K562 (cell line): Measurements from ENCODE around the gene DRC3. TPM values are rescaled to one million over a fixed set of nuclear protein-coding genes. Genes with fewer than 3 reads are reported as not detected.

Experiments used
- ATAC-seq: fragments of 200-7000 bp; cut with Tn5 transposase; 3 replicates; pipeline ENCODE4 v1.9.1; 2020; ENCODE audit warnings: moderate library complexity
- BruUV-seq: library from RNA; stranded (reverse); fragments of 400-500 nt; replicated peaks from 2 replicates; lab custom pipeline; 2021; lab: Mats Ljungman, UMichigan
- CTCF ChIA-PET: fragments of 300-600 bp; formaldehyde crosslinking; extraction: SDS; loops from one replicate; lab custom pipeline; 2021; ENCODE audit warnings: low intra/inter-chr PET ratio; lab: Yijun Ruan, JAX
- POLR2A ChIA-PET: fragments of 300-600, 350-650 bp; sonication (Branson Sonifier 250); formaldehyde crosslinking; extraction: SDS; loops from one replicate; lab custom pipeline; 2021; ENCODE audit warnings: antibody characterized with exemption, inconsistent platforms; lab: Yijun Ruan, JAX
- DNase-seq, 4 experiments: peaks; one replicate each; pipeline versions ENCODE4 v3.0.0 to v3.0.0-alpha.2; 2011 to 2018; ENCODE audit warnings: low spot score in 3 of 4, mixed read lengths in 3 of 4; ENCODE audit errors: extremely low read depth in 1 of 4
- FAIRE-seq: peaks from 2 replicates; lab custom pipeline; 2011; peaks lifted over from hg19 to GRCh38; lab: Jason Lieb, UNC
- H2AFZ ChIP-seq: 2 replicates; pipeline ENCODE4 v1.6.0; 2011; ENCODE audit warnings: low read depth, low read length, control low read depth, inconsistent platforms
- H3K27ac ChIP-seq: fragments of 200-600 bp; 3 replicates; pipeline ENCODE4 v1.8.0; 2011; ENCODE audit warnings: low read depth, mild to moderate bottlenecking, control low read depth, inconsistent platforms, low read length, moderate library complexity, mixed read lengths; ENCODE audit errors: extremely low read depth
- H3K27me3 ChIP-seq, 2 experiments: fragments of 300-600 bp in 1 of 2; 2 replicates in 1 of 2; 3 replicates in 1 of 2; pipeline versions ENCODE4 v1.6.0 to v1.8.0; 2011; ENCODE audit warnings: inconsistent platforms in 2 of 2, low read length in 2 of 2, mild to moderate bottlenecking in 1 of 2, mixed read lengths in 1 of 2, moderate library complexity in 1 of 2; ENCODE audit not compliant: control insufficient read depth in 2 of 2, insufficient read depth in 2 of 2
- H3K36me3 ChIP-seq: fragments of 300-600 bp; 3 replicates; pipeline ENCODE4 v1.8.0; 2011; ENCODE audit warnings: mild to moderate bottlenecking, low read length, inconsistent platforms; ENCODE audit not compliant: control insufficient read depth, insufficient read depth
- H3K4me1 ChIP-seq, 2 experiments: fragments of 200-600 bp in 1 of 2; replicated peaks in 1 of 2; 2 replicates in 1 of 2; 3 replicates in 1 of 2; pipeline versions ENCODE4 v1.5.1 to v1.8.0; 2011; ENCODE audit warnings: inconsistent platforms in 2 of 2, low read length in 2 of 2, mild to moderate bottlenecking in 1 of 2, mixed read lengths in 1 of 2, moderate library complexity in 1 of 2; ENCODE audit not compliant: control insufficient read depth in 2 of 2, insufficient read depth in 2 of 2
- H3K4me2 ChIP-seq: 2 replicates; pipeline ENCODE4 v1.6.1; 2011; ENCODE audit warnings: low read length, control low read depth, inconsistent platforms, mixed read lengths; ENCODE audit not compliant: insufficient read depth
- H3K4me3 ChIP-seq: fragments of 200-600 bp; sonication (generic), shearing (Covaris generic); 2 replicates; pipeline ENCODE4 v1.5.1; 2016; ENCODE audit warnings: control low read depth, inconsistent platforms
- H3K79me2 ChIP-seq: fragments of 200-600 bp; 3 replicates; pipeline ENCODE4 v1.8.0; 2011; ENCODE audit warnings: low read length, inconsistent platforms; ENCODE audit not compliant: control insufficient read depth, insufficient read depth
- H3K9ac ChIP-seq, 2 experiments: 2 replicates each; pipeline versions ENCODE4 v1.6.0 to v1.6.1; 2011; ENCODE audit warnings: low read depth in 2 of 2, low read length in 2 of 2, control low read depth in 1 of 2, inconsistent platforms in 1 of 2, mild to moderate bottlenecking in 1 of 2, mixed read lengths in 1 of 2; ENCODE audit not compliant: insufficient read depth in 1 of 2
- H3K9me1 ChIP-seq: one replicate; pipeline ENCODE4 v1.6.0; 2011; ENCODE audit warnings: inconsistent platforms, mild to moderate bottlenecking, low read length, moderate library complexity; ENCODE audit not compliant: control insufficient read depth, insufficient read depth
- H3K9me3 ChIP-seq: replicated peaks from 2 replicates; pipeline ENCODE4 v1.5.1; 2011; ENCODE audit warnings: low read depth, low read length, inconsistent platforms; ENCODE audit not compliant: control insufficient read depth, insufficient read depth
- H4K20me1 ChIP-seq: replicated peaks from 2 replicates; pipeline ENCODE4 v1.6.1; 2011; ENCODE audit warnings: low read length, inconsistent platforms, mixed read lengths; ENCODE audit not compliant: control insufficient read depth, insufficient read depth
- NFYB ChIP-seq: IDR thresholded peaks from 2 replicates; pipeline ENCODE4 v1.6.1; 2011; ENCODE audit warnings: mild to moderate bottlenecking, moderate library complexity; ENCODE audit not compliant: insufficient read length; ENCODE audit errors: extremely low read depth
- RAD51 ChIP-seq: fragments of 450-650 bp; IDR thresholded peaks from 2 replicates; pipeline ENCODE4 v1.7.1; 2016; ENCODE audit warnings: low read depth, mild to moderate bottlenecking, borderline replicate concordance
- USF1 ChIP-seq: sonication (generic); formaldehyde crosslinking; IDR thresholded peaks from 2 replicates; pipeline ENCODE4 v1.9.0; 2022; ENCODE audit warnings: mild to moderate bottlenecking, missing genetic modification reagents
- USF2 ChIP-seq: sonication (generic); formaldehyde crosslinking; IDR thresholded peaks from 2 replicates; pipeline ENCODE4 v1.5.0; 2020; ENCODE audit warnings: missing genetic modification reagents
- ZBTB33 ChIP-seq: sonication (generic); formaldehyde crosslinking; IDR thresholded peaks from 2 replicates; pipeline ENCODE4 v1.8.1; 2023; ENCODE audit warnings: mild to moderate bottlenecking, missing genetic modification reagents
- ZNF583 ChIP-seq: fragments of 250-450 bp; sonication (Bioruptor Pico); IDR thresholded peaks from 2 replicates; pipeline ENCODE4 v1.4.0; 2020
- WGBS: fragments of 100-300 bp; shearing (Covaris generic); methylation state at CpG from one replicate; pipeline ENCODE4 v1.1.6; 2016; ENCODE audit warnings: low coverage, mixed read lengths; ENCODE audit not compliant: insufficient coverage; ENCODE audit errors: missing lambda C conversion rate; 5-methylcytosine and 5-hydroxymethylcytosine counted together
- in situ Hi-C: fragments of 300-500 bp; cut with MboI; formaldehyde crosslinking; loops from 4 replicates; pipeline ENCODE4 v1.15.0; 2018; ENCODE audit warnings: inconsistent platforms, mixed read lengths
- intact Hi-C: fragments of 100-400 bp; cut with micrococcal nuclease; formaldehyde crosslinking; loops from 2 replicates; pipeline ENCODE4 v1.14.2; 2022
- polyA plus RNA-seq, 8 experiments: library from polyadenylated mRNA; depleted of rRNA in 4 of 8; stranded (reverse) in 5 of 8; unstranded in 3 of 8; fragments of >200 nt; fragmentation: Nextera tagmentation in 2 of 8; fragmentation: Illumina TruSeq in 1 of 8; extraction: Ambion mirVana in 2 of 8; extraction: Trizol in 1 of 8; gene quantifications; 2 replicates each; pipeline versions ENCODE4 v1.2.1 to v1.2.3, GENCODE V29; 2011 to 2014; ENCODE audit warnings: inconsistent platforms in 1 of 8, missing spikeins in 1 of 8
- total RNA-seq, 7 experiments: library from RNA; depleted of rRNA in 6 of 7; stranded (reverse); fragments of >200 nt in 6 of 7; fragmentation: Illumina TruSeq in 2 of 7; extraction: Trizol in 2 of 7; gene quantifications; 2 replicates each; pipeline versions ENCODE4 v1.2.1 to v1.2.3, GENCODE V29; 2011 to 2021; ENCODE audit warnings: low replicate concordance in 1 of 7

The DRC3 gene
- total and polyA plus RNA-seq, 9 of the 15 experiments (the other 6 are each of a cell fraction or from before 2014, with no cell fraction given): 0.10 to 0.84 (median 0.30) TPM; not detected in 3

GRCh38 chr17:18021372-18021771 lies 48.7 kb downstream of the DRC3 start:
- ATAC-seq (no peak), FAIRE-seq (no peak), DNase-seq (no peak)
- H3K79me2 ChIP-seq: no peaks in the 10 kb centered on the region
- 0 out of 2 replicates have a peak, but pooled peaks cover 5% of the 10 kb centered on the region for H4K20me1 ChIP-seq
- 89% methylated on average over 4 of the region's 5 CpGs for WGBS
- H3K9ac ChIP-seq: no peak overlapping the region
- no peak overlapping the region for H3K27ac ChIP-seq
- TF ChIP-seq ZNF583 (CRISPR knock-in tag) (no peak), USF1 (CRISPR knock-in tag) (peak; percentile 48), NFYB (peak; percentile 31), USF2 (CRISPR knock-in tag) (peak; percentile 50), ZBTB33 (CRISPR knock-in tag) (no peak), RAD51 (peak; percentile 35; the same call in 1 of the 2 replicates)
- no peaks in the 10 kb centered on the region for H3K27me3 ChIP-seq
- in situ Hi-C loops: no loop called here
- peaks cover 14 to 15% of the 10 kb centered on the region in 2 experiments; a peak in 4 of 5 replicates for H3K4me1 ChIP-seq
- no peak overlapping the region for H3K4me3 ChIP-seq
- POLR2A ChIA-PET: no interaction called here
- peaks cover 3% of the 10 kb centered on the region for H3K9me1 ChIP-seq
- CTCF ChIA-PET: no interaction called here
- no peaks in the 10 kb centered on the region for H3K9me3 ChIP-seq
- no TSS peak for BruUV-seq
- H2AFZ ChIP-seq: no peak overlapping the region
- H3K36me3 ChIP-seq: peaks cover 15% of the 10 kb centered on the region; the same call in 2 of the 3 replicates
- no peak overlapping the region for H3K4me2 ChIP-seq
- intact Hi-C loops: no loop called here
